Left renal pelvis (tissue), 4 donors: ENCODE results near the gene ATP2A1. TPM values are rescaled to one million over a fixed set of nuclear protein-coding genes. Genes with fewer than 3 reads are reported as not detected.
A peak's percentile ranks its signal among the peaks of the same experiment; 100 is the strongest.
"Not testable (repeated sequence)": the region's sequence is repeated elsewhere in the genome, so short reads cannot be mapped to it uniquely, and the experiment has no call there.

ENCODE experiments used
- DNase-seq, 4 donors: peaks; one replicate each; pipeline ENCODE4 v3.0.0-alpha.2; 2013; ENCODE audit warnings: low read depth in 4 of 4, low spot score in 3 of 4
- polyA plus RNA-seq, 4 donors: library from polyadenylated mRNA; unstranded; fragments of 120-200 nt; gene quantifications; one replicate each; pipeline ENCODE4 v1.2.1, GENCODE V29; 2013; ENCODE audit not compliant: insufficient read length in 4 of 4

ATP2A1 gene
- polyA plus RNA-seq, 4 donors, result 2.5 to 6.4 (median 3.3) TPM

- DNase-seq, result no peak
These were observed 19.9 kb upstream of the ATP2A1 start for GRCh38 chr16:28858421-28858820.

- DNase-seq, result no peak
These were observed 19.0 kb upstream of the ATP2A1 start for GRCh38 chr16:28859326-28859725.

GRCh38 chr16:28863929-28864793 lies 14.1 kb upstream of the ATP2A1 start:
- DNase-seq, result no peak

- DNase-seq, result no peak
These were observed 13.1 kb upstream of the ATP2A1 start for GRCh38 chr16:28865001-28865688.

GRCh38 chr16:28865722-28866453 lies 12.4 kb upstream of the ATP2A1 start:
- no peak for DNase-seq

GRCh38 chr16:28866454-28866804 lies 11.9 kb upstream of the ATP2A1 start:
- no peak for DNase-seq

GRCh38 chr16:28867241-28867640 lies 11.0 kb upstream of the ATP2A1 start:
- DNase-seq, result no peak

- not testable (repeated sequence) for DNase-seq
These were observed 10.6 kb upstream of the ATP2A1 start for GRCh38 chr16:28867646-28868045.

GRCh38 chr16:28869201-28869600 lies 9.1 kb upstream of the ATP2A1 start:
- no peak for DNase-seq

- no peak for DNase-seq
These were observed 5.3 kb upstream of the ATP2A1 start for GRCh38 chr16:28872952-28873351.

- DNase-seq, result no peak
These were observed 4.6 kb upstream of the ATP2A1 start for GRCh38 chr16:28873543-28874201.

GRCh38 chr16:28874406-28874805 lies 3.9 kb upstream of the ATP2A1 start:
- no peak for DNase-seq

GRCh38 chr16:28875134-28876018 lies 2.9 kb upstream of the ATP2A1 start:
- no peak for DNase-seq

- no peak for DNase-seq
These were observed 2.1 kb upstream of the ATP2A1 start for GRCh38 chr16:28876019-28876659.

- DNase-seq, result no peak
These were observed 1.2 kb upstream of the ATP2A1 start for GRCh38 chr16:28876973-28877654.

- no peak for DNase-seq
These were observed 660 bp upstream of the ATP2A1 start for GRCh38 chr16:28877655-28878000.

GRCh38 chr16:28879261-28879840 lies 1.1 kb downstream of the ATP2A1 start:
- DNase-seq, result no peak

GRCh38 chr16:28879841-28880588 lies 1.7 kb downstream of the ATP2A1 start:
- peak; percentile 61 to 77 (median 70) for DNase-seq
